Mesendoderm (in vitro differentiated cells): ENCODE measurements around the gene MTFR1L.

ENCODE experiments used
- DNase-seq: peaks from one replicate; pipeline ENCODE4 v3.0.0; 2013
- H2AK5ac ChIP-seq: 2 replicates; pipeline ENCODE4 v1.6.1; 2013; ENCODE audit warnings: low read length, inconsistent platforms
- H2BK120ac ChIP-seq: 2 replicates; pipeline ENCODE4 v1.6.1; 2013; ENCODE audit warnings: low read depth, mild to moderate bottlenecking, low read length, moderate library complexity, mixed read lengths
- H2BK15ac ChIP-seq: replicated peaks from 2 replicates; pipeline ENCODE4 v1.6.1; 2013; ENCODE audit warnings: low read depth, mild to moderate bottlenecking, moderate library complexity
- H2BK5ac ChIP-seq: 2 replicates; pipeline ENCODE4 v1.6.1; 2013; ENCODE audit warnings: low read length, inconsistent platforms
- H3K18ac ChIP-seq: 2 replicates; pipeline ENCODE4 v1.6.1; 2013; ENCODE audit warnings: mild to moderate bottlenecking, low read length, mixed read lengths
- H3K23ac ChIP-seq: one replicate; pipeline ENCODE4 v1.6.1; 2013; ENCODE audit warnings: low read length
- H3K27ac ChIP-seq: 2 replicates; pipeline ENCODE4 v1.5.1; 2013; ENCODE audit warnings: low read depth, mild to moderate bottlenecking, inconsistent platforms, low read length, moderate library complexity
- H3K27me3 ChIP-seq: 2 replicates; pipeline ENCODE4 v1.6.1; 2013; ENCODE audit warnings: low read length, control low read depth, mild to moderate bottlenecking, inconsistent platforms; ENCODE audit not compliant: insufficient read depth, poor library complexity
- H3K36me3 ChIP-seq: 2 replicates; pipeline ENCODE4 v1.6.1; 2013; ENCODE audit warnings: low read length, inconsistent platforms; ENCODE audit not compliant: control insufficient read depth, insufficient read depth
- H3K4ac ChIP-seq: one replicate; pipeline ENCODE4 v1.6.1; 2013; ENCODE audit warnings: low read depth, mild to moderate bottlenecking, low read length, moderate library complexity
- H3K4me1 ChIP-seq: 2 replicates; pipeline ENCODE4 v1.6.1; 2013; ENCODE audit warnings: low read depth, low read length, inconsistent platforms; ENCODE audit not compliant: control insufficient read depth
- H3K4me2 ChIP-seq: 2 replicates; pipeline ENCODE4 v1.6.1; 2013; ENCODE audit warnings: low read length
- H3K4me3 ChIP-seq: 2 replicates; pipeline ENCODE4 v1.5.1; 2013; ENCODE audit warnings: mild to moderate bottlenecking, low read length
- H3K56ac ChIP-seq: one replicate; pipeline ENCODE4 v1.6.1; 2013; ENCODE audit warnings: low read length
- H3K79me1 ChIP-seq: 2 replicates; pipeline ENCODE4 v1.6.1; 2013; ENCODE audit warnings: low read length, inconsistent platforms
- H3K79me2 ChIP-seq: 2 replicates; pipeline ENCODE4 v1.6.1; 2013; ENCODE audit warnings: mild to moderate bottlenecking, low read length; ENCODE audit not compliant: control insufficient read depth, insufficient read depth
- H3K9ac ChIP-seq: 2 replicates; pipeline ENCODE4 v1.6.1; 2013; ENCODE audit warnings: low read length, inconsistent platforms
- H4K5ac ChIP-seq: one replicate; pipeline ENCODE4 v1.6.1; 2013; ENCODE audit warnings: low read length
- H4K8ac ChIP-seq: one replicate; pipeline ENCODE4 v1.6.1; 2013; ENCODE audit warnings: low read depth, mild to moderate bottlenecking, control low read depth, low read length, moderate library complexity
- WGBS: extraction: QIAGEN DNeasy Blood & Tissue Kit; methylation state at CpG from one replicate; pipeline ENCODE4 v1.1.7; 2013; ENCODE audit warnings: low lambda C conversion rate, missing lambda C conversion rate; ENCODE audit not compliant: insufficient coverage; ENCODE audit errors: extremely low coverage; 5-methylcytosine and 5-hydroxymethylcytosine counted together

The MTFR1L gene

DNA sequence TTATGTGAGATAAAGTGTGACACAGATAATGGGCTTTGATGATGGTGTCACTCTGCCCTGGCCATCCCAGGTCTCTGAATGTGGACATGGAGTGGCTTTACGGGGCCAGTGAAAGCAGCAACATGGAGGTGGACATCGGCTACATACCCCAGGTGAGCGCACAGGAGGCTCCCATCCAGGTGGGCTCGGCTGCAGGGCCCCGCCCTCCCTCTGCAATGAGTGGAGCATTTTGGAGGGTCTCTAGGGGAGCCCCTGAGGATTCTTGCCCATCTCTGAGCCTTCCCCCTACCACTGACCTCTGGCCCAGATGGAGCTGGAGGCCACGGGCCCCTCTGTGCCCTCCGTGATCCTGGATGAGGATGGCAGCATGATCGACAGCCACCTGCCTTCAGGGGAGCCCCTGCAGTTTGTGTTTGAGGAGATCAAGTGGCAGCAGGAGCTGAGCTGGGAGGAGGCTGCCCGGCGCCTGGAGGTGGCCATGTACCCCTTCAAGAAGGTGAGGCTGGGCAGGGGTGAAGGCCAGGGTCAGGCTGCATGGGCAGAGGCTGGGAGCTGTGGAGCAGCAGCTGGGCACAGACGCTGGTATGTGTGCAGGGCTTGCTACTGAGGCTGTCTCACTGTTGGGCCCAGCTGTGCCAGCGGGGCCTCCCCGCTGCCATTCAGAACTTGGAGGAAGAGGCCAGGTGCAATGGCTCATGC is 8.2 kb upstream of the MTFR1L start:
- no peak overlapping the region for H3K18ac ChIP-seq
- H3K23ac ChIP-seq: no peak overlapping the region
- no peaks in the 10 kb centered on the region for H3K79me2 ChIP-seq
- no peak overlapping the region for H3K4me2 ChIP-seq
- H2BK5ac ChIP-seq: no peak overlapping the region
- H3K9ac ChIP-seq: no peak overlapping the region
- DNase-seq: no peak
- no peak overlapping the region for H2AK5ac ChIP-seq
- H4K8ac ChIP-seq: no peak overlapping the region
- peaks cover 2% of the 10 kb centered on the region for H3K36me3 ChIP-seq
- H3K4me3 ChIP-seq: no peak overlapping the region
- no peaks in the 10 kb centered on the region for H3K79me1 ChIP-seq
- peak overlapping the region; percentile 25 for H3K56ac ChIP-seq
- H4K5ac ChIP-seq: no peak overlapping the region
- no peaks in the 10 kb centered on the region for H3K27me3 ChIP-seq
- H3K4me1 ChIP-seq: no peaks in the 10 kb centered on the region
- H2BK15ac ChIP-seq: no peak overlapping the region
- no CpG with 5 or more reads among the region's 13 CpGs for WGBS
- H3K4ac ChIP-seq: no peak overlapping the region
- no peak overlapping the region for H3K27ac ChIP-seq
- no peak overlapping the region for H2BK120ac ChIP-seq

DNA sequence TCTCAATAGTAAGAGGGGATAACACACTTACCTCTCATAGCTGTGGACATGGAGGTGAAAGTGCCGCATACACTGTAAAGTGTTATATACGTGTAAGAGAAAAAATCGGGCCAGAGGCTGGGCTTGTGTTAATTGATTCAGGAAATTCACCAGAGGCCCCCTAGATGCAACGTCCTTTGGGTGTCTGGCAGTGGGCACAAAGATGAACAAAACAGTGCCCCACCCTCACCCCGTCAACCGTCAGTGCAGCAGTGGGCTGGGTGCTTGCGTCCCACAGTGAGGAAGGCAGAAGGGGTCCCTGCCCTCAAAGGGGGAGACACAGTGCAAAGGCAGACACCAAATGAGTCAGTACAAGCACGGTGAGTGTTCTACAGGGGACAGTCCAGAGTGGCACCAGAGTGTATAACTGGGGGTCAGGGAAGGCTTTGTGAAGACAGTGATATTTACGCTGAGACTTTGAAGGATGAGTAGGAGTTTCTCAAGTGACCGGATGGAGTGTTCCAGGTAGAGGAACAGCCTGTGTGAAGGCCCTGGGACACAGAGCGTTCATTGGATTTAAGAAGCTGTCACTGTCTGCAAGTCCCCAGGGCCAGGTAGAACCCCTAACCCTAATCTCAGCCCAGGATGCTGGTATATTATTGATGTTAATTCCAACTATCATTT is 6.6 kb upstream of the MTFR1L start:
- Histone ChIP-seq H3K4ac (no peak overlapping the region), H3K18ac (no peak overlapping the region), H3K4me3 (no peak overlapping the region), H3K23ac (no peak overlapping the region), H4K5ac (no peak overlapping the region), H3K4me2 (no peak overlapping the region), H3K56ac (no peak overlapping the region), H3K27me3 (no peaks in the 10 kb centered on the region), H2BK120ac (no peak overlapping the region), H3K79me2 (no peaks in the 10 kb centered on the region), H3K36me3 (peaks cover 2% of the 10 kb centered on the region), H2BK15ac (no peak overlapping the region), H3K27ac (no peak overlapping the region), H2AK5ac (no peak overlapping the region), H3K79me1 (no peaks in the 10 kb centered on the region), H4K8ac (no peak overlapping the region), H3K9ac (no peak overlapping the region), H2BK5ac (no peak overlapping the region), H3K4me1 (no peaks in the 10 kb centered on the region)
- no CpG with 5 or more reads among the region's 11 CpGs for WGBS
- no peak for DNase-seq

DNA sequence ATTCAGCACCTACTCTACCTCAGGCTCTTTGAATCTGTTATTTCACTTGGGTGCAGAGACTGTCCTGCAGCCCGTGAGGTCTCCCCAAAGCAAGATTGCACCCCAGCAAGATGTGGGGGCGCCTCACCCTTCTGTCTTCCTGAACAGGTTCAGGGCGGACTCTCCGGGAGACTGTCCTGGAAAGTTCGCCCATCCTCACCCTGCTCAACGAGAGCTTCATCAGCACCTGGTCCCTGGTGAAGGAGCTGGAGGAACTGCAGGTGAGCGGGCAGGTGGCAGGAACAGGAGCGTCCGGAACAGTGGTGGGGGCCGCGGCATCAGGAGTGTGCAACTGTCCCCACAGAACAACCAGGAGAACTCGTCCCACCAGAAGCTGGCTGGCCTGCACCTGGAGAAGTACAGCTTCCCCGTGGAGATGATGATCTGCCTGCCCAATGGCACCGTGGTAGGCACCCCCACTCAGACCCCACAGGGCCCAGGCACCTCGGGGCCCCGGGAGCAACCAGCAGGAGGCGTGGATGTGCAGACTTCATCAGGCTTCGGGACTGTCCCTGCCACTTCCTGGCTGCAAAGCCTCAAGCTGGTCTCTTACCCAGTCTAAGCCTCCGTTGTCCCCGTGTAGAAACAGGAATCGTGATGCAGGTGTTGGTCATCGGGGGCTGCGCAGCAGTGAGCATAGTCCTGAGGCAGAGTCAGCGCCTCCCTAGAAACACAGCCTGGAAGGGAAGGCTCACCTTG is 5.9 kb upstream of the MTFR1L start:
- Histone ChIP-seq H3K23ac (no peak overlapping the region), H3K4me3 (no peak overlapping the region)
- DNase-seq: no peak

DNA sequence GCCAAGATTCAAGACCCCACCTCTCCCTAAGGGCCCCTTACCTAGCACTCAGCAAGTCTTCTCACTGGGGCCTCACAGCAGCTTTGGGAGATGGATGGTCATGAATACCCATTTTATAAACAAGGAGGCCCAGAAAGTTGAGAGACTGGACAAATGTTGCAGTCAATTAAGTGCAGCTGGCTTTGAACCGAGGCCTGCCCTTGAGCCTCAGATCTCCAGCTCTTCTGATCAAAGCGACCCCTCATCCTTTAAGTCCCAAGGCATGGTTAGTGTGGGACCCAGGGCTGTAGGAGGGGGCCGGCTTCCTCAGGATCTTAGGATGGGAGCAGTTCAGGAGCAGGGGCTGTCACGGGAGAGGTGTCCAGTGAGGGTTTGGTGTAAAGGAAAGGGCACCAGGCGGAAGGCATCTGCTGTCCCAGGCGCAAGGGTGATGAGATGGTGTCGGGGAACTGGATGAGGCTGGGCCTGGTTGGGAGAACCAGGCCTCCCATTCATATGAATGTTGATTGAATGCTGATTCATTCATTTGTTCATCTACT is 5.1 kb upstream of the MTFR1L start:
- Histone ChIP-seq H3K4me2 (no peak overlapping the region), H3K79me1 (no peaks in the 10 kb centered on the region), H4K5ac (no peak overlapping the region), H3K27me3 (no peaks in the 10 kb centered on the region), H2BK15ac (no peak overlapping the region), H3K36me3 (peaks cover 2% of the 10 kb centered on the region), H2AK5ac (no peak overlapping the region), H3K79me2 (no peaks in the 10 kb centered on the region), H3K4me1 (peaks cover 2% of the 10 kb centered on the region), H3K27ac (no peak overlapping the region), H2BK120ac (no peak overlapping the region), H2BK5ac (no peak overlapping the region), H4K8ac (no peak overlapping the region), H3K4ac (no peak overlapping the region), H3K4me3 (no peak overlapping the region), H3K18ac (no peak overlapping the region), H3K23ac (no peak overlapping the region), H3K9ac (no peak overlapping the region), H3K56ac (no peak overlapping the region)
- WGBS: no CpG with 5 or more reads among the region's 7 CpGs
- DNase-seq: no peak

More for the DNA sequence above, 5.9 kb upstream of the MTFR1L start:
- Histone ChIP-seq H3K27me3 (no peaks in the 10 kb centered on the region), H3K4ac (no peak overlapping the region), H2BK5ac (no peak overlapping the region), H2AK5ac (no peak overlapping the region), H3K4me1 (peaks cover 2% of the 10 kb centered on the region), H3K79me2 (no peaks in the 10 kb centered on the region), H4K8ac (no peak overlapping the region), H3K4me2 (no peak overlapping the region), H3K27ac (no peak overlapping the region), H3K36me3 (peaks cover 2% of the 10 kb centered on the region), H3K79me1 (no peaks in the 10 kb centered on the region), H3K18ac (no peak overlapping the region), H3K56ac (no peak overlapping the region), H4K5ac (no peak overlapping the region), H2BK120ac (no peak overlapping the region), H2BK15ac (no peak overlapping the region), H3K9ac (no peak overlapping the region)
- no CpG with 5 or more reads among the region's 24 CpGs for WGBS

DNA sequence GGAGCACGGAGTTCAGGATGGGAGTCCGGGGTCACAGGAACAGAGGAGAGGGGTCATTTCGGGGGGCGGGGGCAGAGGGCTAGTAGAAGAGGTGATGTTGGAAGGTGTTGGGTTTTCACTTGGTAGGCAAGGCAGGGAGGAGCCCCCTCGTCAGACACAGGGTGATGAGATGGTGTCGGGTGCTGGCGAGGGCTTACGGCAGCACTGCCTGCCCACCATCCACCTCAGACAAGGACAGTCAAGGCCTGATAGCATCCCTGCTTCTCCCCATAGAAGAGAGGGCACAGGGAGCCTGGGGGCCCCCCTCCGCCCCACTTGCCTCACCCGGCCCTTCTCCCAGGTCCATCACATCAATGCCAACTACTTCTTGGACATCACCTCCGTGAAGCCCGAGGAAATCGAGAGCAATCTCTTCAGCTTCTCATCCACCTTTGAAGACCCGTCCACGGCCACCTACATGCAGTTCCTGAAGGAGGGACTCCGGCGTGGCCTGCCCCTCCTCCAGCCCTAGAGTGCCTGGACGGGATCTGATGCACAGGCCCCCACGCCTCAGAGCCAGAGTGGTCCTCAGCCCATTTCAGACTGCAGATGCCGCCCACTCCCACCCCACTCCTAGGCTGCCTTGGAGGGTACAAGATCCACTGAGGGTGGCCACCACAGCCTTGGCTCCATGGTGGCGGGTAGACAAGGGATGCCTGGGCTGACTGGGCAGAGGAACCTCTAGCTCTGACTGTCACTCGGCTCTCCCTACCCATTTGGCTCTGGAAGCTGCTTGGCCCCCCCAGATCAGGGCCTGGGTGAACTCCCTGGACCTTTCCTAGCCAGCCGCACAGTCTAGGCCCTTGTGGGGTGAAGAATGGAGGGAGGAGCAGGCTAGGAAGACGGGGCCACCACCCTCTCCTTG is 4.3 kb upstream of the MTFR1L start:
- Histone ChIP-seq H2BK15ac (no peak overlapping the region), H3K36me3 (peaks cover 2% of the 10 kb centered on the region), H3K4me3 (no peak overlapping the region)

More for the DNA sequence above, 4.3 kb upstream of the MTFR1L start:
- WGBS: no CpG with 5 or more reads among the region's 24 CpGs
- H4K5ac ChIP-seq: no peak overlapping the region
- H3K18ac ChIP-seq: no peak overlapping the region
- H3K9ac ChIP-seq: no peak overlapping the region
- H2AK5ac ChIP-seq: no peak overlapping the region
- H2BK5ac ChIP-seq: no peak overlapping the region
- DNase-seq: no peak
- H3K79me1 ChIP-seq: no peaks in the 10 kb centered on the region
- no peak overlapping the region for H2BK120ac ChIP-seq
- no peak overlapping the region for H3K4ac ChIP-seq
- no peaks in the 10 kb centered on the region for H3K79me2 ChIP-seq
- no peak overlapping the region for H3K4me2 ChIP-seq
- H3K56ac ChIP-seq: no peak overlapping the region
- H4K8ac ChIP-seq: no peak overlapping the region
- no peak overlapping the region for H3K23ac ChIP-seq
- H3K4me1 ChIP-seq: peaks cover 2% of the 10 kb centered on the region
- no peaks in the 10 kb centered on the region for H3K27me3 ChIP-seq
- no peak overlapping the region for H3K27ac ChIP-seq
